OCI-LY3 (cell line): ENCODE data around the gene APOL6.

Experiments
- CTCF ChIP-seq: fragments of 200-600, 300-600 bp; sonication (generic); IDR thresholded peaks from 2 replicates; pipeline ENCODE4 v1.5.1; 2014; ENCODE audit warnings: antibody characterized with exemption, low read length, low read depth
- EZH2phosphoT487 ChIP-seq: fragments of 200-600 bp; shearing (Covaris generic); IDR thresholded peaks from 2 replicates; pipeline ENCODE4 v1.6.1; 2018; ENCODE audit warnings: antibody characterized with exemption, mixed run types, low read depth

DNA sequence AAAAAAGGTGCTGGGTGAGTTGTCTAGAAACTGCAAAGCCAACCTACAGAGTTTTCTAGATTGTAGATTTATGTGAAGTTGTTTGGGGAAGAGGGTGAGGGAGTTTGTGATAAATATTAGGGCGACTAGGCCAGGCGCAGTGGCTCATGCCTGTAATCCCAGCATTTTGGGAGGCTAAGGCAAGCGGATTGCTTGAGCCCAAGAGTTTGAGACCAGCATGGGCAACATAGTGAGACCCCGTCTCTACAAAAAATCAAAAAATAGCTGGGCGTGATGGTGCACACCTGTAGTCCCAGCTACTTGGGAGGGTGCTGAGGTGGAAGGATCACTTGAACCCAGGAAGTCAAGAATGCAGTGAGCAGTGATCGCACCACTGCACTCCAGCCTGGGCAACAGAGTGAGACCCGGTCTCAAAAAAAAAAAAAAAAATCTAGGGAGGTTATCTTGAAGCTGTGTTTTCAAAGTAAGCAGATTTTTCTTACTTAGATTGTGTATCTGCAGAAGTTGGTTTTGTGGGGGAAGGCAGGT, 844 bp downstream of the APOL6 start:
- no peak for TF ChIP-seq CTCF
- no peak for TF ChIP-seq EZH2phosphoT487
